NCI-H146 treated with DMSO at 0.1 percent for 48 hours (cell line): ENCODE results near the gene ZNF624.
A peak's percentile ranks its signal among the peaks of the same experiment; 100 is the strongest.

Experiments
- DNase-seq: peaks from one replicate; lab custom pipeline; 2025; ENCODE audit not compliant: unreplicated experiment; lab: John Stamatoyannopoulos, UW

Gene ZNF624

DNA sequence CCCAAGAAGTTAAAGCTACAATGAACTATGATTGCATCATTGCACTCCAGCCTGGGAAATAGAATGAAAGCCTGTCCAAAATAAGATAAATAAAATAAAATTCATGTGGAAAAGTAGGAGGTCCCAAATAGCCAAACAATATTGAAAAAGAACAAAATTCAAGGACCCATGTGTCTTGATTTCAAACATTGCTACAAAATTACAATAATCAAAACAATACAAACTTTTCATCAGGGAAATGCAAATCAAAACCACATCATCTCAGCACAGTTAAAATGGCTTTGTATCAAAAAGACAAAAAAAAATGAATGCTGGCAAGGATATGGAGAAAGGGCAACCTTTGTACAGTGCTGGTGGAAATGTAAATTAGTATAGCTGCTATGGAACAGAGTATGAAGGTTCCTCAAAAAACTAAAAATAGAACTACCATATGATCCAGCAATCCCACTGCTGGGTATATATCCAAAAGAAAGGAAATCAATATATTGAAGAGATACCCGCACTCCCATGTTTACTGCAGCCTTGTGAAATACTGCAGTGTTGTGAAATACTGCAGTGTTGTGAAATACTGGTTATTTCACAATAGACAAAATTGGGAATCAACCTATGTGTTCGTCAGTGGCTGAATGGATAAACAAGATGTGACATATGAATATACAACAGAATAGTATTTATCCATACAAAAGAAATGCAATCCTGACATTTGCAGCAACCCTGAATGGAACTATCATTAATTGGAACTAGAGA, 60.1 kb downstream of the ZNF624 start:
- DNase-seq, result no peak

DNA sequence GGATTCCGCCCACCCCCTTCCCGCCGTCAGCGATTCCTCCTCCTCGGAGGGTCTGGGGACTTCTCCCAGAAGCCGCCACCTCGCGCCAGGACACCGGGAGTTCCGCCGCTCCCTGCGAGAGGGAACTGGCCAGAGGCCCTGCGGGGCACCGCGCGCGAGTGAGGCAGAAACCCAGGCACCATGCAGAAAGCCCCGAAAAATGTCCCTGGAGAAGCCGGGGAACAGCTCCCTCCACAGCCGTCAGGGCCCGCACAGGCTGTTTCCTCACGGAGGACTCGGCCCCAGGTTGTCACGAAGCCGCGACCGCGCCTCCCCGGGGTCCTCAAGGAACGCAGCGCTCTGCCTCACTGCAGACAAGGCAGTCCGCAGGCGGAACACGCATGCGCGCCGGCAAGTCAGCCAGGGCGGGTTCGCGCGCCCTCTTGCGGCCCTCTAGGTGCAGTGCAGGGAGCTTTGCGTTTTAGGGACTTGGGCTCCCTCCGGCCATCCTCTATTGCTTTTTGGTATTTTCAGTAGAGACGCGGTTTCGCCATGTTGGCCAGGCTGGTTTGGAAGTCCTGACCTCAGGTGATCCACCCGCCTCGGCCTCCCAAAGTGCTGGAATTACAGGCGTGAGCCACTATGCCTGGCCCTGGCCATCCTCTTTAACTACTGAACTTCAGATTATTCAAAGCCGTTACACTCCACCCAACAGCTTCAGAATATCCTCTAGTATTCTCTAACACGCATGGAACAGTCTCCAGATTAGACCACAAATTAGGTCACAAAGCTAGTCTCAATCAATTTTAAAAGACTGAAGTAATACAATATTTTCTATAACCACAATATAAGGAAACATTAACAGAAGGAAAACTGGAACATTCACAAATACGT, 64.3 kb downstream of the ZNF624 start:
- peak; percentile 65 for DNase-seq

DNA sequence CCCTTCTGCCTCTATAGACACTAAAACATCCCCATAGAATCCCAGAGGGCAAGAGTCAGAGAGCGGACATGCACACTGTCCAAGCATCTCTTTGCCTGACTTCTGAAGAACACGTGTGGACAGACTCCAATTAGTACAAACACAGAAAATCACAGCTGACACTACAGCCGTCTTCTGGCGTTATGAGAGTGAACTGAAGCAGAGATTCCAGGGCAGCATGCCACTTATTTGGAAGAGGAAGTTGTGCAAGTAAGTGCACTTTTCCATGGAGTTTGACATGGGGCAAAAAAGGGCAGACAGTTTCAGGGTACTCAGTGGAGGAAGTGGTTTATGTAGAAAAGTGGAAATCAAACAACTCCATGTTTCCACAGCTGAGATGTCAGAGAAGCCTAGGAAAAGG, 67.9 kb downstream of the ZNF624 start:
- DNase-seq, result no peak

DNA sequence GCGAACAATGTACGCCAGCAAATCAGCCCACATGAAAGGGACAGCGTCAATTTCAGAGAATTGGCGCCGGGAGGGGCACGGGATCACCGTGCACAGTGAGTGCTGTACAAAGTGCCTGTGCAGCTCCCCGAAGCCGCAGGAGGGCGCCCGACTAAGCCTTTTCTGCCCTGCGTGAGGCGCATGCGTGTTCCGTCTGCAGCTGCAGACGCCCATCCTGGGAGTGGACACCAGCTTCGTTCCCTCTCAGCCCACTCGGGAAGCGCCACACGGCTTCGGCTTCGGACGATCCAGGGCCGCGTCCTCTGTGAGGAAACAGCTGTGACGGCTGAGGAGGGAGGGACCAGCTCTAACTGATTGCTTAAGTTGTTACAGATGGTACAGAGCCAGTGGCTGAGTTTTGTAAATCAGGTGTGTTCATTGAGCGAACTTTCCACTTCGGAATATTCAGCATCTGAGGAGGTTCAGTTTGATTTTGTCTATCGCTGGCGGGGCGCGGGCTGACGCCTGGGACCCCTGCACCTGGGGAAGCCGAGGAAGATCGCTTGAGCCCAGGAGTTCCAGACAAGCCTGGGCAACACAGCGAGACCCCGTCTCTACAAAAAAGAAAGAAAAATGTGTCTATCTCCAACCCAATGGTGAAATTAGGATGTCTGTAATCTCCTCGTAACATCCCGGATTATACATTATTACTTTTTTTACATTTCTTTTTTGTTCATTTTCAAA, 69.2 kb downstream of the ZNF624 start:
- peak; percentile 74 for DNase-seq

DNA sequence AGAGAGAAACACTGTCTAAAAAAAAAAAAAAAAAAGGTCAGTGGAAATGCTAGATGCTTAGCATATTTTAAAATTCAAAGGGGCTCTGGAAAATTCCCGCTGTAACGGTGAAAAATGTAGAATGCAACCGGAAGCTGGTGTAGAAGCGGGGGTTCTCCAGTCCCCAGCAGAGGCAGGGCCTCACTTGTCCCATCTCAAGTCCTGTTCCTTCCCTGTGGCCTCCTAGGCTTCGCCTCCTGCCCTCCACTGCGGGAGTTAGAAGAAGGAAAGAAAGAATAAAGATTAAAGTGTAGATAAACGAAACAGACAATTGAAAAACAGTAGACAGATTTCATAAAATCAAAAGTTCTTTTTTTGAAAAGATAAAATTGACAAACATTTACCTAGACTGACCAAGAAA, 69.9 kb downstream of the ZNF624 start:
- no peak for DNase-seq

DNA sequence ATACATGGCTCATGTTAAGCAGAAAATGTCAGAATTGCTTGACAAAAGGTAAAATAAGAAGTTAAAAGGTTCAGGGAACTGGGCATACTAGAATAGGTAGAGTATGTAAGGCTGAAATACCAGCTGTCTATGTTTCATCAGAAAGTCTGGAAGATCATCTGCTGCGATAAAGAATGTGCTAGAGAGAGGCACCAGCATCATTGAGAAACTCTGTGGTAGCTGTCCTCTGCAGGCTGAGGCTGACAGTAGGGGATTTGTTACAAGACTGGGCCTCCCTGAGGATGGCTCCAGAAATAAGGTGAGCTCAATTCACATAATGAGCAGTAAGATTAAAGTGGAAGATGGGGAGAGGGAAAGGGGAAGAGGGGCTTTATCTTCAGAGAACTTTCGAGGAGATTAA, 80.2 kb downstream of the ZNF624 start:
- no peak for DNase-seq
